Putamen (tissue), 1 donor: ENCODE data around the gene NPIPA3.
"Not testable (repeated sequence)": the region's sequence is repeated elsewhere in the genome, so short reads cannot be mapped to it uniquely, and the experiment has no call there.

Experiments used
- DNase-seq: peaks from one replicate; pipeline ENCODE4 v3.0.0-alpha.2; 2016; ENCODE audit warnings: low spot score

NPIPA3 gene

DNA sequence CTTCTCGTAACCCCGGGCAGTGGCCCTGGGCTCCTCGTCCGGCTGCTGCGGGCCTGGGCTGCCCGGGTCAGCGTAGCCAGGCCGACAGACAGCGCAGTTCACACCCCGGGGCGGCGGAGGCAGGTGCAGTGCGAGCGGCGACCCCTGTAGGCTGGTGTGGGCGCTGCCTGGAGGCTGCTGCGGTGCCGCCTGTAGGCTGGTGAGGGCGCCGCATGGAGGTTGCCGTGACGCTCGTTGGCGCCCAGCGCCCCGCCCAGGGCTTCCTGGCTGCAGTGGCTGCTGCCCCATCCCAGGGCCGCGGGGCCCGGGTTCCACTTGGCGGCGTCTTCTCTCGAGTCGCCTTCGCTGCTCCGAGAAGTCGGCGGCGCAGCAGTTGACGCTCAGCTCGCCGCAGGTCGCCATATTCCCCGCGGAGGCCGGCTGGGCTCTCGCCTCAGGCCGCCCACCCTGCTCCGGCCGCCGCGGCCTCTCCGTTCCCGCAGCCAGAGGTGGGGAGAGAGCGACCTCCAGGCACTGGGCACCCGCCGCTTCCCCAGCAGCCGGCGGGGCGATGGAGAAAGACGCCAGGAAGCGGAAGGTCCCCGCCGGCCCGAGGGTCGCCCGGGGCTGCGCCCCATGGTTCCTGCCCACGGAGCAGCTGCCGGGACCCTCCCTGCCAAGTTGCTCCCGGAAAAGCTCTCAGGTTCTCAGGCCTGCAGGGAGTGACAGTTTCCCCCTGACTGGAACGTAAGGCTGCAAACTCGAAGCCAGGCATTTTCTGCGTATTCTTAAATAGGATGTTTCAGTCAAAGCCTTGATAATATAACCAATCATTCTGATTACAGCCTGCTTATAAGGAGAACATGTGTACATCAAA lies at the start of gene NPIPA3:
TSS of gene NPIPA3 (plus strand) at position 256 of the 856 bp plus-strand sequence. CDS start 5,533 bp downstream, outside the sequence.
- DNase-seq, result not testable (repeated sequence)

DNA sequence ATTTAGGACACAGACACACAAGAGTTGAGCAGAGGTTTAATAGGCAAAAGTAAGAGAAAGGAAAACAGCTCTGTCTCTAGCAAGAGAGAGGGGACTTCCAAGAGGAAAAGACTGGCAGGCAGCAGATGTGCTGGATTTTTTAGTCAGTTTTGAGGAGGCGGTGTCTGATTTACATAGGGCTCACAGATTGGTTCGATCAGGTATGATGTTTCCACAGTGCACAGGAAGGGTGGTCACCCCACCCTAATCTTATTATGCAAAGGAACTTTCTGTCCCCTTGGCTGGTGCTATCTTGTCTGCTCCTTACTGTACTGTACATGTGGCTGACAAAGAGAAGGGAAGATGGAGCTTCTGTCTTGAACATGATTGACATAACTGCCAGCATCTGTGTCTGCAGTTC lies 45.1 kb upstream of the NPIPA3 start:
- DNase-seq, result peak; percentile 34

DNA sequence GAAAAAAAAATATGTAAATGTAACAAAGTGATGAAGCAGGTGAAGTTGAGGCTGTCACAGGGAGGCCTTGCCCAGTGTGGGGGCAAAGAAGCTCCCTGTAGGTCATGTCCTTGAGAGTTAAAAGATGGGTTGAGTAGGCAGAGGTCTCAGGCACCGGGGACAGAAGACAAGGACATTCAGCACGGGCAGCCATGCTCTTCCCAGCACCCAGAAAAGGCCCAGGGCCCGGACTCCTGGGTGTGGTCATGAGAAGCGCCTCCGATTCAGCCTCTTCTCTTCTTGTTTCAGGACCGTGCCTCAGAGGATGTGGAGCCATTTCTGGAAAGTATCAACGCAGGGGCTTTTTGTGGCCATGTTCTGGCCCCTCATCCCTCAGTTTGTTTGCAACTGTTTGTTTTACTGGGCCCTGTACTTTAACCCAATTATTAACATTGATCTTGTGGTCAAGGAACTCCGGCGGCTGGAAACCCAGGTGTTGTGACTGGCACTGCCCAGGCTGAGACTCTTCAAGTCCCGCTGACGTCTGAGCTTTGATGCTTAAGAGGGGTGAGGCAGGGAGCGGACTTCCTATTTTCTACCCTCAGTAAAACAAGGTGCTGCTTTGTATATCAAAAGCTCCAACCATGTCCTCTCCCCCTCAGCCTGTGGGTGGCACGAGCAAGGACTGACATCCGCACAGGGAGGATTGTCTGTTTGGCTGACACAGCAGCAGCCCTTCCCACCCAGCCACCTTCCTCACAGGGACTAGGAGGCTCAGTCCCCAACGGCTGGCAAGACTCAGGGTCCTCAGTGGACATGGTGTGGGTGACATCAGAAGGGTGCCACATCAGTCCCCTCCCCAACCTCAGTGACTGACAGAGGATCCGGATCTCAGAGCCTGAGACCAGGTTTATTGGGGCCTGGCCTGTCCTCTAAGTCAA lies 35.6 kb upstream of the NPIPA3 start:
- DNase-seq, result no peak

DNA sequence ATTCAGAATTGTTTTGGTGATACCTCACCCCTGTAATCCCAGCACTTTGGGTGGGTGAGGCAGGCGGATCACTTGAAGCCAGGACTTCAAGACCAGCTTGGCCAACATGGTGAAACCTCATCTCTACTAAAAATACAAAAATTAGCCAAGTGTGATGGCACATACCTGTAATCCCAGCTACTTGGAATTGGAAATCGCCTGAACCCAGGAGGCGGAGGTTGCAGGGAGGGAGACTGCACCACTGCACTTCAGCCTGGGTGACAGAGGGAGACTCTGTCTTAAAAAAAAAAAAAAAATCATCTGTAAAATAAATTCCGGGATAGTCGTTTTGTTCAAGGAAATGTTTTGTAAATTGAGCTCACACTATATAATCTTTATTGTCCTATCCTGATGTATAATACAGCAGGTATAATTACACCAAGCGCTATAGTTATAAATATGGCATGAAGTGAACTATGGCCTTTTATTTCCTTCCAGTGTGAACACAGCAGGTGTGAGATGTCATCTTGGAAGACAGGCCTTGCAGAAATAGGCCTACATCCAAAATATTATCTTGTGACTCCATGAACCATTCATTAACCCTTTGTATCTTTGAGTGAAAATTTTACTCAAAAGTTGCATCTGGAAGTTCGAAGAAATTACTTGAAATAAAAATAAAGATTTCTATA lies 34.5 kb upstream of the NPIPA3 start:
- DNase-seq, result no peak

DNA sequence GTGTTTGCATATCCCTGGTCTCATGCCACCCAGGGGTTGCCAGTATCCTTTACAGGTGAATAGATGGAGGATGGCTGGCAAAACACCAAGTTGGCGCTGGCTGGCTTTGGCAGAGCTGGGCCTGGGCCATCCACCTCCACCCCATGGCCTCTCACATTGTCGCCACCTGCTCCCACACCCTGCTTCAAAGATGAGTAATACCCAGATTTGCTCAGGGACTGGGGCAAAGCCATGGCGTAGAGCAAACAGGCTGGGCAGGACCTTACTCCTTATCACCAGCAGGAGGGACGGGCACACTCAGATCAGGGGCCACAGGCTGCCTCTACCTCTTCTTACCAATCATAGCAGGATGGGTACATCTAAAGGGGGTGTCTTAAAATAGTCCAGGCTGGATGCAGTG lies 33.4 kb upstream of the NPIPA3 start:
- no peak for DNase-seq

DNA sequence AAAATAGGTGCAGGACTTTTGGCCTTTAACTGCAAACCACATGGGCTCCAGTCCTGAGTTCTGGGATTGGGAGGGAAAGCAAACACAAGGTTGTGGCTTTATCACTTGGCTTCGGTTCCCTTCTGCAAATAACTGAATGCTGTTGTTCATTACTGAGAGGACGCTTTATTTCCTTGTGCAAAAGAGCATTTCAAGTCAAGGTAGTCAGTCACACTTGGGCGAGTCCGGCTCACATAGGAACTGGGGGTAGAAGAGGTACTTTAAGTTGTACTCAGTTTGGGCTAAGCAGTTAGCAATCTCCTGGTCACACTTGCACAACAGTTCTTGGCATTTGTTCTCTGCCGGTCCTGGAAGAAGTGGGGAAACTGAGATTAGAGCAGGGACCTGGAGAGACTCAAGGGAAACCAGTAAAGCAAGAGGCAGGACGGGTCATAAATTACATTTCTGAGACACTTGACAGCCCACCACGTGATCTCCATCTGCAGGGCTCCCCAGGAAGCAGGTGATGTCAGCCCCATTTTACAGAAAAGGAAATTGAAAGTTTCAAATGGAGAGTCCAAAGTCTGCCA lies 30.7 kb upstream of the NPIPA3 start:
- no peak for DNase-seq

DNA sequence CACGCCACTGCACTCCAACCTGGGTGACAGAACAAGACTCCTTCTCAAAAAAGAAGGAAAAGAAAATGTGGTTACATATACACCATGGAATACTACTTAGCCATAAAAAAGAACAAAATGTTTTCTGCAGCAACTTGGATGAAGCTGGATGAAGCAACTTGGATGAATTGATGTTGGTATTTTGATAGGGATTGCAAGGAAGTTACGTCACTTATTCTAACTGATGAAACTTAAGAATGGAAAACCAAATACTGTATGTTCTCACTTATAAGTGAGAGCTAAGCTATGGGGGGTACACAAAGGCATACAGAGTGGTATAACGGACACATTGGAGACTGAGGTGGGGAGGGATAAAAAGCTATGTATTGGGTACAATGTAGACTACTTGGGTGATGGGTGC lies 26.6 kb upstream of the NPIPA3 start:
- DNase-seq, result no peak

DNA sequence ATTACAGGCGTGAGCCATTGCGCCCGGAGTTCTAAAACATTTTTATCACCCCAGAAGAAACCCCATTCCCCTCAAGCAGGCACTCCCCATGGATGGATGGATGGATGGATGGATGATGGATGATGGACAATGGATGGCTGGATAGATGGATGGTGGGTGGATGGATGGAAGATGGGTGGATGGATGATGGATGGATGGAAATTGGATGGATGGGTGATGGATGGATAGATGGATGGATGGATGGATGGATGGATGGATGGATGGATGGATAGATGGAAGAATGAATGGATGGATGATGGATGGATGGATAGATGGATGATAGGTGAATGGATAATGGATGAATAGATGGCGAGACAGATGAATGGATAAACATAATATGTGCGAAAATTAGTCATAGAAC lies 25.6 kb upstream of the NPIPA3 start:
- no peak for DNase-seq

DNA sequence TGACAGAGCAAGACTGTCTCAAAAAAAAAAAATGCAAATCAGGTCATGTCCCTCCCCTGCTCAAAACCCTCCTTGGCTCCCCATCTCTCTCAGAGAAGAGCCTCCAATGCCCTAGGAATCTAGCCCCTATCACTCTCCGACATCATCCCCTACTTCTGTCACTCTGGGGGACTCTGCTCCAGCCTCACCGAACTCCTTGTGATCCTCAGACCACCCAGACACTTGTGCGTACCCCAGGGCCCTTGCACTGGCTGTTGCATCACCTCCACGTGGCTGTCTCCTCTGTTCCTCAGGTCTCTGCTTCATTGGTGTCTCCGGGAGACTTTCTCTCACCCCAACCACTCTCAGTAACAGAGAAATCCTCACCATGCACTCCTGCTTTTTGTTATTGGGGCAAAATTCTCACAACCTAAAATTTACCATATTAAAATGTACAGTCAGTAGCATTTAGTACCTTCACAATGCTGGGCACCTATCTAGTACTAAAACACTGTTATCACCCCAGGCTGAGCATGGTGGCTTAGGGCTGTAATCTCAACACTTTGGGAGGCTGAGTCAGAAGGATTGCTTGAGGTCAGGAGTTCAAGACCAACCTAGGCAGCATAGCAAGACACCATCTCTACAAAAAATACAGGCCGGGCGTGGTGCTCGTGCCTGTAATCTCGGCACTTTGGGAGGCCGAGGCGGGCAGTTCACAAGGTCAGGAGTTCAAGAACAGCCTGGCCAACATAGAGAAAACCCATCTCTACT lies 24.3 kb upstream of the NPIPA3 start:
- no peak for DNase-seq

DNA sequence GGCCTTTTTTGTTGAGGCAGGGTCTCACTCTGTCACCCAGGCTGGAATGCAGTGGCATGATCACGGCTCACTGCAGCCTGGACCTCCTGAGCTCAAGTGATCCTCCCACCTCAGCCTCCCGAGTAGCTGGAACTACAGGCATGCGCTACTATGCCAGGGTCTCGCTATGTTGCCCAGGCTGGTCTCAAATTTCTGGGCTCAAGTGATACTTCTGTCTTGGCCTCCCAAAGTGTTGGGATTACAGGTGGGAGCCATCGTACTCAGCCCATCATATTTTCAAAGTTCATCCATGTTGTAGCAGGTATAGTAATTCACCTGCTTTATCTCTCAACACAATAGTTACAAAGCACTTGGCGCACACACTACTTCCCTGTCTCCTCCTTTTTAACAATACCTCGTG lies 22.8 kb upstream of the NPIPA3 start:
- DNase-seq, result not testable (repeated sequence)

DNA sequence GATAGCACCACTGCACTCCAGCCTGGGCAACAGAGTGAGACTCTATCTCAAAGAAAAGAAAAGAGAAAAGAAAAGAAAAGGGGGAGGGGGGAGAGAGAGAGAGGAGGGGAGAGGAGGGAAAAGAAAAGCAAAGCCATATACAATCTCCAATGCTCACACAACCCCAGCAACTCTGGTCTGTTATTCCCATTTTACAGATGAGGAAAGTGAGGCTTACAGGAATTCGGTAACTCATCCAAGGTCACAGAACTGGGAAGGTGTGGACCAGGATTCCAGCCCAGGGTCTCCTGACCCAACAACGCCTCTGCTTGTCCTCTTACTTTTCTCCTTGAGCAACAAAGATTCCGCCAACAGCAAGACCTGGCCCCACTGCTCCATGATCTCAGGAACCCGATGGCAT lies 22.1 kb upstream of the NPIPA3 start:
- DNase-seq, result no peak

DNA sequence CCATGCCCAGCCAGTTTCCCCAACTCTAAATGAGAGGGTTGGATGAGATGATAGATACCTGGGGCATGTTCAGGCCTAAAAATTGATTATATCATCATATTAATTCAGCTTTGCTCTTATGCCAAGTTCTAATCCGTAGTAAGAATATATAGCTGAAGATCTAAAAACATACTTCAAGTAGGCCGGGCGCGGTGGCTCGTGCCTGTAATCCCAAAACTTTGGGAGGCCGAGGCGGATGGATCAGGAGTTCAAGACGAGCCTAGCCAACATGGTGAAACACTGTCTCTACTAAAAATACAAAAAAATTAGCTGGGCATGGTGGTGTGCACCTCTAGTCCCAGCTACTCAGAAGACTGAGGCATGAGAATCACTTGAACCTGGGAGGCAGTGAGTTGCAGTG lies 21.1 kb upstream of the NPIPA3 start:
- no peak for DNase-seq

DNA sequence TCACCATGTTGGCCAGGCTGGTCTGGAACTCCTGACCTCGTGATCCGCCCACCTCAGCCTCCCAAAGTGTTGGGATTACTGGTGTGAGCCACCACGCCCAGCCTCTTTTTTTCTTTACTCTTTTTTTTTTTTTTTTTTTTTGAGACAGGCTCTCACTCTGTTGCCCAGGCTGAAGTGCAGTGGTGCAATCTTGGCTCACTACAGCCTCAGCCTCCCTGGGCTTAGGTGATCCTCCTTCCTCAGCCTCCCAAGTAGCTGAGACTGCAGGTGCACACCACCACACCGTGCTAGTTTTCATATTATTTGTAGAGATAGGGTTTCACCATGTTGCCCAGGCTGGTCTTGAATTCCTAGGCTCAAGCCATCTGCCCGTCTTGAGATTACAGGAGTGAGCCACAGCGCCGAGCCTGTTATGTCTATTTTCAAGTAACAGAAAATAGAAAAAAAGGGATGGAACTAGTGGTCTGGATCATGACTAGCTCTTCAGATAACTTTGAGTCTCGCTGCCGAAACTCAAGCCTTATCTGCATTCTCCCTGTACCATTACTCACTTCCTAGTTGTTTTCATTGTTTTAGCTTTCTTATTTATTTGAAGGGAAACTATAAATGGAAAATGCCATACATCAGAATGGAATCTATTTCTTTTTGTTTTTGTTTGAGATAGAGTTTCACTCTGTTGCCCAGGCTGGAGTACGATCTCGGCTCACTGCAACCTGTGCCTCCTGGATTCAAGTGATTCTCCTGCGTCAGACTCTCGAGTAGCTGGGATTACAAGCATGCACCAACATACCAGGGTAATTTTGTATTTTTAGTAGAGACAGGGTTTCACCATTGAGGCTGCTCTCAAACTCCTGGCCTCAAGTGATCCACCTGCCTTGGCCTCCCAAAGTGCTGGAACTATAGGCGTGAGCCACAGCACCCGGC lies 17.1 kb upstream of the NPIPA3 start:
- DNase-seq, result not testable (repeated sequence)

DNA sequence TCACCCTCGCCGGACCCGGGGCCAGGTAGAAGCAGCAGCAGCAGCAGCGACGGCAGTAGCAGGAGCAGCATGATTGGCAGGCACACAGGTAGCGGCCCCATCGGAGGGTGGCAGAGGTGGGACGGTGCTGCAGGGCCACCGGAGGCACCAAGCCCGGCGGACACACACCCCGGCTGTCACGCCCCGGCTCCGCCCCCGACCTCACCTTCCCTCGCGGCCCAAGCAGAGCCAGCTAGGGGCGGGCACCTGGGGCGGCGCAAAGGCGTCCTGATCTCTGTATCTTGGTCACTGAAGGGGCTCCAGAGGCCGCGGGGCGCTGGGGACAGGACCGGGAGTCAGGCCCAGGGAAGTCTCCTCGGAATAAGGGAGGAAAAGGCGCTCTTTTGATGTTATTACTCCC lies 9.1 kb upstream of the NPIPA3 start, which contains the start of gene PLA2G10:
TSS of gene PLA2G10 (minus strand) at position 180 of the 400 bp plus-strand sequence. CDS start at position 101, 79 bp downstream.
- DNase-seq, result not testable (repeated sequence)

DNA sequence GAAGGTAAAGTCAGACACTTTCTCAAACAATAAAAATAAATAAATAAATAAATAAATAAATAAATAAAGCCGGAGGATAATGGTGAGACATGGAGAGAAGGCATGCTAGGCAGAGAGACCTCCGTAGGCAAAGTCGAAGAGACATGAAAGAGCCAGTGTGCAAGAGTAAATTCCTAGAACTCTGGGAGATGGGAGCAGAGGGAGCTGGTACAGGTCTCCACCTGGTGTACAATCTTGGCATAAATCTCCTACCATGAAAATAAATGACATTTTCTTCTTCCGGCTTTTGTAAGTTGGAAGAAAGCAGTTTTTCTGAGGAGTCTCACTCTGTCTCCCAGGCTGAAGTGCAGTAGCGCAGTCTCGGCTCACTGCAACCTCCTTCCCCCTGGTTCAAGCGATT lies 1.4 kb upstream of the NPIPA3 start:
- DNase-seq, result not testable (repeated sequence)

DNA sequence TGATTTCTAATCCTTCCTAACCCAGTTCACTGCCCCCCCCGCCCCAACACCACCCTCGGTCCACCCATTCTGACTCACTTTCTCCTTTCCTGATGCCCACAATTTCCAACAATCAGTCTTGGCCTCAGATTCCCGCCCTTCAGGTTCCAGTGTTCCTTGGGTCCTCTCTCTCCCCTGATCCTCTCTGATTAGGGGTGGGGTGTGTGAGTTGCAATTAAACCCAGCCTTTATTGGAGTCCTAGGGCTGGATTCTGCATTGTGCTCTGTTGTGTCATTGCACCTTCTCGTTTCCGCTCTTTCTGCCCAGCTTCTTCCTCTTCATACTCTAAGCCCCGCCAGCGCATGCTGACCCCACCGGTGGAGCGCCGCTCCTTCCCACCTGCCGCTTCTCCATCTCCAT lies 539 bp upstream of the NPIPA3 start:
- DNase-seq, result not testable (repeated sequence)

DNA sequence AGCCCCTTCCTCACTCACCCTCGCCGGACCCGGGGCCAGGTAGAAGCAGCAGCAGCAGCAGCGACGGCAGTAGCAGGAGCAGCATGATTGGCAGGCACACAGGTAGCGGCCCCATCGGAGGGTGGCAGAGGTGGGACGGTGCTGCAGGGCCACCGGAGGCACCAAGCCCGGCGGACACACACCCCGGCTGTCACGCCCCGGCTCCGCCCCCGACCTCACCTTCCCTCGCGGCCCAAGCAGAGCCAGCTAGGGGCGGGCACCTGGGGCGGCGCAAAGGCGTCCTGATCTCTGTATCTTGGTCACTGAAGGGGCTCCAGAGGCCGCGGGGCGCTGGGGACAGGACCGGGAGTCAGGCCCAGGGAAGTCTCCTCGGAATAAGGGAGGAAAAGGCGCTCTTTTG lies 30.0 kb downstream of the NPIPA3 start:
- not testable (repeated sequence) for DNase-seq

DNA sequence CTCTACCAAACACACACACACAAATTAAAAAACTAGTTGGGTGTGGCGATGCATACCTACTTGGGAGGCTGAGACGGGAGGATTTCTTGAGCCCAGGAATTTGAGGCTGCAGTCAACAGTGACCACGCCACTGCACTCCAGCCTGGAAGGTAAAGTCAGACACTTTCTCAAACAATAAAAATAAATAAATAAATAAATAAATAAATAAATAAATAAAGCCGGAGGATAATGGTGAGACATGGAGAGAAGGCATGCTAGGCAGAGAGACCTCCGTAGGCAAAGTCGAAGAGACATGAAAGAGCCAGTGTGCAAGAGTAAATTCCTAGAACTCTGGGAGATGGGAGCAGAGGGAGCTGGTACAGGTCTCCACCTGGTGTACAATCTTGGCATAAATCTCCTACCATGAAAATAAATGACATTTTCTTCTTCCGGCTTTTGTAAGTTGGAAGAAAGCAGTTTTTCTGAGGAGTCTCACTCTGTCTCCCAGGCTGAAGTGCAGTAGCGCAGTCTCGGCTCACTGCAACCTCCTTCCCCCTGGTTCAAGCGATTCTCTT lies 37.7 kb downstream of the NPIPA3 start:
- DNase-seq, result not testable (repeated sequence)

DNA sequence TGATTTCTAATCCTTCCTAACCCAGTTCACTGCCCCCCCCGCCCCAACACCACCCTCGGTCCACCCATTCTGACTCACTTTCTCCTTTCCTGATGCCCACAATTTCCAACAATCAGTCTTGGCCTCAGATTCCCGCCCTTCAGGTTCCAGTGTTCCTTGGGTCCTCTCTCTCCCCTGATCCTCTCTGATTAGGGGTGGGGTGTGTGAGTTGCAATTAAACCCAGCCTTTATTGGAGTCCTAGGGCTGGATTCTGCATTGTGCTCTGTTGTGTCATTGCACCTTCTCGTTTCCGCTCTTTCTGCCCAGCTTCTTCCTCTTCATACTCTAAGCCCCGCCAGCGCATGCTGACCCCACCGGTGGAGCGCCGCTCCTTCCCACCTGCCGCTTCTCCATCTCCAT lies 38.6 kb downstream of the NPIPA3 start:
- not testable (repeated sequence) for DNase-seq
